ENCODE data around the gene F2RL2.

F2RL2 gene

DNA sequence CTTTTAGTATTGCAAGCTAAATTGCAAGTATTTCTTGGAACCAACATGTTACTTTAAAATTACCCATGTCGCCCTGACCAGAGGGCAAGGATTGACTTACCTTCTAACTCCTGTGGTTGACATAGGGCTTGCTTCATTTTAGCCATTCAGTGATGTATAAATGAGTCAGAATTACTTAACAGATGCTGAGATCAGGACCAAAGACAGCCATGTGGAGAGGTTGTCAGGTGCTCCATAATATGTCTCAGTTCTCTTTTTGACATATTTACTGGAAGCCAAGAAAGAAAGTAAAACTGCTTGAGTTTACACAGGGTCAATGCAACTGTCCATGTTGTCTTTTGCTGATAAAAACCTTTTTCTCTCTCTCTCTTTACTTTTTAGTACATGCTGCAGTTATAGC, 33.2 kb downstream of the F2RL2 start:
- in situ Hi-C loops (cut with MboI; ENCODE audit: low sequenced_read_pairs) = no loop called here

- in situ Hi-C loops (cut with MboI; ENCODE audit: low sequenced_read_pairs) = no loop called here
Observed at GRCh38 chr5:76586531-76586930, 36.7 kb downstream of the F2RL2 start.

DNA sequence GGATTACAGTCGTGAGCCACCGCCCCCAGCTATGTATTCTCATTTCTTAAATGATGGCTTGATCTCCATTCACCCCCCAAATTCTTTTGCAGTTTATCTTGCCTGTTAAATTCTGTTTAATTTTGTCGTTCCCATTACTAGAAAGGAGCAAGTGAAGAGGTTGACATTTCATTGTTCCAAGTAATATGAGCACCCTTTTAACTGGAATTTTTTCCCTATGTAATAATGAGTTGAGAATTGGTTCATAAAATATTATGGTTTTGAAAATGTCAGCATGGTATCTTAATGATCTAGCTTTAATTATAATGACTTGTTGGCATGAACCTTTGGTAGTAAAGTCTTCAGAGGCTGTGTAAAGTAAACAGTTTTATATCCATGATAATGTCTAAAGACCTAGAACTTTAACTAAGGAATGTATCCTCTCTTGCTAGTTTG, 37.4 kb downstream of the F2RL2 start:
- in situ Hi-C loops (cut with MboI; ENCODE audit: low sequenced_read_pairs) = no loop called here

GRCh38 chr5:76583163-76584047, 39.8 kb downstream of the F2RL2 start:
- in situ Hi-C loops (cut with MboI; ENCODE audit: low sequenced_read_pairs) = no loop called here

DNA sequence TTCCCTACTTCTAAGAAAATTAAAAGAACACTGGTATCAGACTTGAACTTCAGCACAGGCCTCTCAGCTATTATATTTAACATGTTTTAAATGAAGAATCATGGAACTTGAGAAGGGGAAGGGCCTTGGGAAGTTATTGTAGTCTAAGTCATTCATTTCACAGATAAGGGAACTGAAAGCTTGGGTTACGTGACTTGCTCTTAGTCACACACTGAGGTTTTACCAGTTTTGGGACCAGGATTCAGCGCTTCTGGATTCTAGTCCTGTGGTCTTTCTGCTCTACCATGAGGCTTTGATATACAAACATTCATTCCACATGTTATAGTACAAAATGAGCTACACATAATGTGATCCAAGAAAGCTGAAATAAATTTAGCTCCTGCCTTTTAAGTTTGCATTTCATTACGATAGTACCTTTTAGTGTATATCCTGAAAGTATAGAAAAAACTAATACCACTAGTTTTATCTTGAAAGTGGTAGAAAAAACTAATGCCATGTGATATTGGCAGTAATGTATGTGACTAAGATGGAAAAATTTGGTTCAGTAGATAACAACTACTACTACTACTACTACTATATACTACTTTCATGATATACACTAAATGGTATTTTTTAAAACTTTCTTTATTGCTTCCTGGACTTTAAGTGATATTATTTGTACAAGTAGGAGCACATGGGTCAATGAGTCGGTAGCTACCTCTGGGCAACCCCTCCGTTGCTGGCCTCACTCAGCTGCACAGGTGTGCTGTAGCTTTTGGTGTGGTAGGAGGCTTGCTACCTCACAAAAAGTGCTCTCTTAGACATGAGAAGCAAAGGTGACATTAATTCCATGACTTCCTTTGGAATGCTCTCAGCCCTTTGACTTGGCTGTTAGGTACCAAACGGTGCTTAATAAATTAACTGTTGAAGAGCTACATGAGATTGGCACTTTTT, 40.7 kb downstream of the F2RL2 start:
- in situ Hi-C loops (cut with MboI; ENCODE audit: low sequenced_read_pairs) = no loop called here

- in situ Hi-C loops (cut with MboI; ENCODE audit: low sequenced_read_pairs) = no loop called here
Observed at GRCh38 chr5:76580981-76581380, 42.2 kb downstream of the F2RL2 start.

DNA sequence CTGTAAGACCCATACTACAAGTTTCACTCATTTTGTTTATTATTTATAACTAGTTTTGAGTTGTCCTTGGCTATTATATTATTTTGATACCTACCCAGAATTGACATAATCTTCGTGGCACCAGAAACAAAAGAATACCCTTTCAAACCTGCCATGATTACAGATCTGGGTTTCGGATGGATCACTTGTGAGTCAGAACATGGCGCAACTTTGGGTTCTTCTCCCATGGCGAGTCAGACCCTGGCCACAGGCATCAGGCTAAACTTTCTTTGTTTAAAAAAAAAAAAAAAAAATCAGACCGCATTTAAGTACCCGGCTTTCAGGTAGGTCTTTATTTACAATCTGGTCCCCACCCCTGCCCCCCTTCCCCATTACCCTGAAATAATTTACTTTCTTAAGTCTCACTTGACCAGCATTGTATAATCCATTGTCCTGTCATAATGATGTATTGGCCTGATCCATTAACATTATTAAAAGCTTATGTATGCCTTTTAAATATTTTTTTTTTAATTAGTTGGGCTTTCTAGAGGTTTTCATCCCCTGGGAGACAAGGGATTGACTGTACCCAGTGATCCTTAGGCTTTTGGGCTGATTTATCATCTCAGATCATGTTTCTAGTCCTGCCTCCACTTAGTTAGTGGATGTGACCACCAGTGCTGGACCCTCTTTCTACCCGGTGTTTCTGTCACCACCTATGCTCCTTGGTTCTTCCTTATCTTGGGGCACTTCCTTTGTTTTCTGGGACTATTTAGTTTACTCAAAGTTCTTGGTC, 43.9 kb downstream of the F2RL2 start:
- in situ Hi-C loops (cut with MboI; ENCODE audit: low sequenced_read_pairs) = no loop called here

GRCh38 chr5:76576996-76577395, 46.2 kb downstream of the F2RL2 start:
- in situ Hi-C loops (cut with MboI; ENCODE audit: low sequenced_read_pairs) = no loop called here

DNA sequence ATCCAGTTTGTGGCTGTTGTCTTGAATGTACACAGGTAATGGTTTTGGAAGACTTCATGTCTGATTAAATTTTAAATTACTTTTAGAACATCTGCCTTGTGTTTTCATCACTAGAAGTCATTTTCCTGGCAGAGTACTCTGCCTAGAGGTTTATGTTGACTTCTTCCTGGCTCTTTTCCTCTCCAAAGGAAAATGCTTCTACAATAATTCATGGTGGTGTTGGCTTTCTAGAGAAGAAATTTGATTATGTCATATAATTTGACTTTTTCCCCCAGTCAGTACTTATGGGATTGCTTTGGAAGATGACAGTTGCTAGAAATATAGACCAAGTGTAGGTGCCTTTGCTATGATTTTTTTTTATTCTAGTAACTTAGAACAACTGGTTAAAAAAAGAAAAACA, 46.8 kb downstream of the F2RL2 start:
- in situ Hi-C loops (cut with MboI; ENCODE audit: low sequenced_read_pairs) = no loop called here

- in situ Hi-C loops (cut with MboI; ENCODE audit: low sequenced_read_pairs) = no loop called here
Observed at GRCh38 chr5:76571559-76571958, 51.6 kb downstream of the F2RL2 start.

- in situ Hi-C loops (cut with MboI; ENCODE audit: low sequenced_read_pairs) = no loop called here
Observed at GRCh38 chr5:76570153-76570552, 53.0 kb downstream of the F2RL2 start.

Measured in HL-60/S4 treated with phorbol 12-myristate 13-acetate at 8.2 ng/mL for 4 days and 3 days (cell line).